IMR-90 (cell line): ENCODE data around the gene GPX5.

ENCODE experiments used
- POLR2A ChIP-seq: IDR thresholded peaks from 2 replicates; pipeline ENCODE4 v1.6.1; 2012; ENCODE audit warnings: mild to moderate bottlenecking, low read depth, low read length
- TF ChIP-seq, protein P1 (sequence below): conservative IDR thresholded peaks from 2 replicates; pipeline ENCODE4 v1.5.1; 2012; ENCODE audit warnings: mild to moderate bottlenecking, low read depth, low read length, improper control_type of control experiment

- TF ChIP-seq, protein P1, sequence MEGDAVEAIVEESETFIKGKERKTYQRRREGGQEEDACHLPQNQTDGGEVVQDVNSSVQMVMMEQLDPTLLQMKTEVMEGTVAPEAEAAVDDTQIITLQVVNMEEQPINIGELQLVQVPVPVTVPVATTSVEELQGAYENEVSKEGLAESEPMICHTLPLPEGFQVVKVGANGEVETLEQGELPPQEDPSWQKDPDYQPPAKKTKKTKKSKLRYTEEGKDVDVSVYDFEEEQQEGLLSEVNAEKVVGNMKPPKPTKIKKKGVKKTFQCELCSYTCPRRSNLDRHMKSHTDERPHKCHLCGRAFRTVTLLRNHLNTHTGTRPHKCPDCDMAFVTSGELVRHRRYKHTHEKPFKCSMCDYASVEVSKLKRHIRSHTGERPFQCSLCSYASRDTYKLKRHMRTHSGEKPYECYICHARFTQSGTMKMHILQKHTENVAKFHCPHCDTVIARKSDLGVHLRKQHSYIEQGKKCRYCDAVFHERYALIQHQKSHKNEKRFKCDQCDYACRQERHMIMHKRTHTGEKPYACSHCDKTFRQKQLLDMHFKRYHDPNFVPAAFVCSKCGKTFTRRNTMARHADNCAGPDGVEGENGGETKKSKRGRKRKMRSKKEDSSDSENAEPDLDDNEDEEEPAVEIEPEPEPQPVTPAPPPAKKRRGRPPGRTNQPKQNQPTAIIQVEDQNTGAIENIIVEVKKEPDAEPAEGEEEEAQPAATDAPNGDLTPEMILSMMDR: no peak
- no peak for TF ChIP-seq POLR2A
Observed at GRCh38 chr6:28553986-28554881, 28.6 kb downstream of the GPX5 start.
